ENCODE measurements around the gene SCUBE3.

The SCUBE3 gene

DNA sequence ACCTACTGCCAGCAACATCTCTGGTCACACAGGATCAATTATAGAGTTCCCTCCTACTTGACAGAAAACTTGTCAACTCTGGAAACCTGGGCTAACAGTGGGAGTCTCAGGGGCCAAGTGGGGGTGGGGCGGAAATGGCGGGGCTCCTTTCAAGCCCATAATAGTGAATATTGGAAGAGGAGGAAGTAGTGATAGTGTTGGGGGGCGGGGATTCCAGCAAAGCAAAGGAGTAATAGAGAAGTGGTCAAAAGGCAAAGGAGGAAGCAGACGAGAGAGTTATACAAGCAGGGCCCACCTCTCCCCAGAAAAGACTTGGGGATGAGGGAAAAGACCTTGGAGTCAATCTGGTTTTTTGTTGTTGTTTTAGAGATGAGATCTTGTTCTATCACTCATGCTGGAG is 85.9 kb downstream of the SCUBE3 start:
- DNase-seq (ENCODE audit: extremely low read depth, low read depth) = no peak
- H3K4me3 ChIP-seq (replicated peaks; ENCODE audit: low read depth, low read length) = no peak overlapping the region
- TF ChIP-seq, protein P1, sequence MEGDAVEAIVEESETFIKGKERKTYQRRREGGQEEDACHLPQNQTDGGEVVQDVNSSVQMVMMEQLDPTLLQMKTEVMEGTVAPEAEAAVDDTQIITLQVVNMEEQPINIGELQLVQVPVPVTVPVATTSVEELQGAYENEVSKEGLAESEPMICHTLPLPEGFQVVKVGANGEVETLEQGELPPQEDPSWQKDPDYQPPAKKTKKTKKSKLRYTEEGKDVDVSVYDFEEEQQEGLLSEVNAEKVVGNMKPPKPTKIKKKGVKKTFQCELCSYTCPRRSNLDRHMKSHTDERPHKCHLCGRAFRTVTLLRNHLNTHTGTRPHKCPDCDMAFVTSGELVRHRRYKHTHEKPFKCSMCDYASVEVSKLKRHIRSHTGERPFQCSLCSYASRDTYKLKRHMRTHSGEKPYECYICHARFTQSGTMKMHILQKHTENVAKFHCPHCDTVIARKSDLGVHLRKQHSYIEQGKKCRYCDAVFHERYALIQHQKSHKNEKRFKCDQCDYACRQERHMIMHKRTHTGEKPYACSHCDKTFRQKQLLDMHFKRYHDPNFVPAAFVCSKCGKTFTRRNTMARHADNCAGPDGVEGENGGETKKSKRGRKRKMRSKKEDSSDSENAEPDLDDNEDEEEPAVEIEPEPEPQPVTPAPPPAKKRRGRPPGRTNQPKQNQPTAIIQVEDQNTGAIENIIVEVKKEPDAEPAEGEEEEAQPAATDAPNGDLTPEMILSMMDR (IDR thresholded peaks at IDR 0.05; ENCODE audit: low read depth, low read length, missing control alignments) = no peak

DNA sequence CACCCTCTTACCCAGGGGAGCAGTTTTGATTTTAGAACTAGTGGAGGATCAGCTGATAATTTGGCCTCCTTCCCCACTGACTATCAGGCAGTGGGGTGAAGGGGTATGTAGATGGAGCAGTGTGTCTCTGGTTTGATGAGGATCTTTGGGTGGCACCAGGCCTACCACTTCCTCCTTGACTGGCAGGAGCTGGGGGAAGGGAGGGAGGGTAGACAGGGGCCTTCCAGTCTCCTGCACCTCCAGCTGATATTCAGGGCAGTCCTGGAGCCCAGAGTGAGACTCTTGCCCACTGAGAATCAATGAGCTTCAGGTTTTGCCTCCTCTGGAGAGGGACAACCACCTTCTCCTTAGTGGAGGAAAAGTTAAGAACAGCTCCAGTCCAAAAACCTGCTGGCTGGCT is 87.1 kb downstream of the SCUBE3 start:
- DNase-seq (ENCODE audit: extremely low read depth, low read depth) = no peak
- TF ChIP-seq, protein P1 (IDR thresholded peaks at IDR 0.05; ENCODE audit: low read depth, low read length, missing control alignments) = no peak
- no peak overlapping the region for H3K4me3 ChIP-seq (replicated peaks; ENCODE audit: low read depth, low read length)

Measured in HFF-Myc (cell line).